Parathyroid adenoma (tissue), 2 donors: ENCODE measurements around the gene RAB28.

Experiments
- H2AFZ ChIP-seq: fragments of 300-600 bp; sonication (generic); one replicate; pipeline ENCODE4 v1.7.0; 2017; ENCODE audit warnings: antibody characterized with exemption, mild to moderate bottlenecking
- H3K27ac ChIP-seq: fragments of 300-600 bp; sonication (generic); one replicate; pipeline ENCODE4 v1.7.0; 2017
- H3K27me3 ChIP-seq: fragments of 300-600 bp; sonication (generic); one replicate; pipeline ENCODE4 v1.7.0; 2017; ENCODE audit warnings: low read length; ENCODE audit not compliant: control insufficient read depth, insufficient read depth
- H3K36me3 ChIP-seq: fragments of 300-600 bp; sonication (generic); one replicate; pipeline ENCODE4 v1.7.0; 2017; ENCODE audit warnings: low read length; ENCODE audit not compliant: control insufficient read depth, insufficient read depth
- H3K4me1 ChIP-seq: fragments of 300-600 bp; sonication (generic); one replicate; pipeline ENCODE4 v1.7.0; 2017; ENCODE audit warnings: control low read depth
- H3K4me2 ChIP-seq: fragments of 300-600 bp; sonication (generic); one replicate; pipeline ENCODE4 v1.7.0; 2017; ENCODE audit warnings: low read length
- H3K4me3 ChIP-seq: fragments of 300-600 bp; sonication (generic); one replicate; pipeline ENCODE4 v1.7.0; 2017; ENCODE audit warnings: low read depth, low read length
- H3K79me2 ChIP-seq: fragments of 300-600 bp; sonication (generic); one replicate; pipeline ENCODE4 v1.7.0; 2017; ENCODE audit warnings: control low read depth
- H3K9ac ChIP-seq: fragments of 300-600 bp; sonication (generic); one replicate; pipeline ENCODE4 v1.7.0; 2017; ENCODE audit warnings: mild to moderate bottlenecking
- H3K9me3 ChIP-seq: fragments of 300-600 bp; sonication (generic); one replicate; pipeline ENCODE4 v1.7.0; 2017; ENCODE audit warnings: low read length; ENCODE audit not compliant: control insufficient read depth
- CTCF ChIP-seq: fragments of 300-600 bp; sonication (generic); IDR thresholded peaks from one replicate; pipeline ENCODE4 v1.7.0; 2017; ENCODE audit warnings: antibody characterized with exemption, mild to moderate bottlenecking
- donor health status: primary hyperparathyroidism.

The RAB28 gene

GRCh38 chr4:13495753-13496152, 11.6 kb upstream of the RAB28 start:
- Histone ChIP-seq H3K4me2 (no peak overlapping the region), H3K4me3 (no peak overlapping the region), H3K79me2 (no peaks in the 10 kb centered on the region), H3K4me1 (no peaks in the 10 kb centered on the region), H3K36me3 (no peaks in the 10 kb centered on the region), H3K9ac (no peak overlapping the region), H3K9me3 (no peaks in the 10 kb centered on the region), H2AFZ (no peak overlapping the region), H3K27me3 (peaks cover 3% of the 10 kb centered on the region), H3K27ac (no peak overlapping the region)
- TF ChIP-seq CTCF = no peak

- Histone ChIP-seq H3K9me3 (no peaks in the 10 kb centered on the region), H3K4me1 (no peaks in the 10 kb centered on the region)
These were observed 9.7 kb upstream of the RAB28 start for GRCh38 chr4:13493793-13494192.

GRCh38 chr4:13492747-13493146, 8.6 kb upstream of the RAB28 start:
- Histone ChIP-seq H2AFZ (no peak overlapping the region), H3K36me3 (no peaks in the 10 kb centered on the region), H3K79me2 (no peaks in the 10 kb centered on the region), H3K27ac (no peak overlapping the region), H3K4me1 (no peaks in the 10 kb centered on the region), H3K4me3 (no peak overlapping the region), H3K4me2 (no peak overlapping the region), H3K27me3 (no peaks in the 10 kb centered on the region), H3K9ac (no peak overlapping the region), H3K9me3 (no peaks in the 10 kb centered on the region)
- no peak for TF ChIP-seq CTCF

More at GRCh38 chr4:13493793-13494192, 9.7 kb upstream of the RAB28 start:
- Histone ChIP-seq H3K27me3 (peaks cover under 1% of the 10 kb centered on the region), H3K4me2 (no peak overlapping the region), H3K79me2 (no peaks in the 10 kb centered on the region), H2AFZ (no peak overlapping the region), H3K4me3 (no peak overlapping the region), H3K9ac (no peak overlapping the region), H3K27ac (no peak overlapping the region), H3K36me3 (no peaks in the 10 kb centered on the region)
- no peak for TF ChIP-seq CTCF

GRCh38 chr4:13484749-13485221, 645 bp upstream of the RAB28 start:
- Histone ChIP-seq H3K4me3 (peak overlapping the region; percentile 89), H3K4me2 (peak overlapping the region; percentile 84), H3K4me1 (no peaks in the 10 kb centered on the region), H2AFZ (peak overlapping the region; percentile 90), H3K79me2 (no peaks in the 10 kb centered on the region), H3K36me3 (no peaks in the 10 kb centered on the region), H3K9me3 (no peaks in the 10 kb centered on the region), H3K27ac (peak overlapping the region; percentile 91), H3K27me3 (no peaks in the 10 kb centered on the region), H3K9ac (no peak overlapping the region)
- no peak for TF ChIP-seq CTCF

GRCh38 chr4:13483768-13484121, 395 bp downstream of the RAB28 start:
- Histone ChIP-seq H3K4me2 (peak overlapping the region; percentile 84), H3K4me1 (no peaks in the 10 kb centered on the region), H2AFZ (peak overlapping the region; percentile 90), H3K36me3 (no peaks in the 10 kb centered on the region), H3K27ac (peak overlapping the region; percentile 91), H3K4me3 (peak overlapping the region; percentile 89), H3K9me3 (no peaks in the 10 kb centered on the region), H3K9ac (peak overlapping the region; percentile 35), H3K79me2 (no peaks in the 10 kb centered on the region), H3K27me3 (no peaks in the 10 kb centered on the region)
- TF ChIP-seq CTCF = no peak
